EL (cell line): Measurements from ENCODE around the gene CNOT11.
"Not testable (repeated sequence)": the region's sequence is repeated elsewhere in the genome, so short reads cannot be mapped to it uniquely, and the experiment has no call there.

Source experiments
- DNase-seq: peaks from one replicate; pipeline ENCODE4 v3.0.0-alpha.2; 2016

Gene CNOT11

GRCh38 chr2:101252408-101253012 lies at the start of gene CNOT11:
Gene CNOT11 (plus strand): TSS chr2:101252886. CDS start chr2:101252965, 79 bp downstream.
- peak; percentile 98 for DNase-seq

- peak; percentile 9 for DNase-seq
Measured at GRCh38 chr2:101204400-101205115, 48.1 kb upstream of the CNOT11 start.

DNA sequence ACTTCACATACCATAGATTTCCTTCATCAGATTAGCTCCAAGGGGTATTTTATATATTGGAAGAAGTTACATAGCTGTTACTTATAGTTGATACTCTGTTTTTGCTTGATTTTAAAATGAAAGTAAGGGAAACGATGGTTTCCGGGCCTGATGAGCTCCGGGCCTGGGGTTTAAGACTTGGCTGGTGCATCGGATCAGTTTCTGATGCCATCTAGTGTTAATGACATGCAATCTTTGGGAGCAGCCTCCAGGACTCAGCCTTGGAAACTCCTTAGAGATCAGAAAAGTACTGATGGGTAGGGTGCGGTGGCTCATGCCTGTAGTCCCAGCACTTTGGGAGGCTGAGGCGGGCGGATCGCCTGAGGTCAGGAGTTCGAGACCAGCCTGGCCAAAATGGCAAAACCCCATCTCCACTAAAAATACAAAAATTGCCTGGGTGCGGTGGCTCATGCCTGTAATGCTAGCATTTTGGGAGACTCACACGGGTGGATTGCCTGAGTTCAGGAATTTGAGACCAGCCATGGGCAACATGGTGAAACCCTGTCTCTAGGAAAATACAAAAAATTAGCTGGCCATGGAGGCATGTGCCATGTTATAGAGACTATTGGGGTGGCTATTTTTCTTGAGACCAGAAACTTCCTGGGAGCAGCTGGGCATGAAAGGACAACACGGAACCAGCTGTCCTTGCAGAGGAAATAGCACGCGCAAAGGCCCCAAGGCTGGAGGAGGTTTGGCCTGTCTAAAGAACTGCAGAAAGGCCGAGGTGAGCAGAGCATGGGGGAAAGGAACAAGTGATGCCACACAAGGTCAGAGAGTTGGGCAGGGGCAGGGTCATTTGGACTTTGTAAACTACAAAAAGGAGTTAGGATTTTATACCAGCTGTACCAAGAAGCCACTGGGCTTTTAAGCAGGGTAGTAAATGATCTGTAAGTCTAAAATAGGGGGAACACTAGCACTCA lies 46.9 kb upstream of the CNOT11 start:
- peak; percentile 88 for DNase-seq

GRCh38 chr2:101208830-101209229 lies 43.9 kb upstream of the CNOT11 start:
- no peak for DNase-seq

GRCh38 chr2:101219246-101219645 lies 33.4 kb upstream of the CNOT11 start:
- no peak for DNase-seq

GRCh38 chr2:101220091-101220490 lies 32.6 kb upstream of the CNOT11 start:
- DNase-seq: not testable (repeated sequence)

GRCh38 chr2:101223814-101224231 lies 28.9 kb upstream of the CNOT11 start:
- peak; percentile 30 for DNase-seq

GRCh38 chr2:101230541-101231001 lies 22.1 kb upstream of the CNOT11 start:
- DNase-seq: peak; percentile 21

GRCh38 chr2:101231240-101231639 lies 21.4 kb upstream of the CNOT11 start:
- DNase-seq: no peak

GRCh38 chr2:101231937-101232730 lies 20.6 kb upstream of the CNOT11 start:
- DNase-seq: no peak

- DNase-seq: no peak
Measured at GRCh38 chr2:101232770-101233169, 19.9 kb upstream of the CNOT11 start.

- DNase-seq: no peak
Measured at GRCh38 chr2:101234169-101234938, 18.3 kb upstream of the CNOT11 start.

- not testable (repeated sequence) for DNase-seq
Measured at GRCh38 chr2:101235956-101236355, 16.7 kb upstream of the CNOT11 start.

- DNase-seq: not testable (repeated sequence)
Measured at GRCh38 chr2:101237944-101238343, 14.7 kb upstream of the CNOT11 start.

- DNase-seq: no peak
Measured at GRCh38 chr2:101238930-101239759, 13.5 kb upstream of the CNOT11 start.

DNA sequence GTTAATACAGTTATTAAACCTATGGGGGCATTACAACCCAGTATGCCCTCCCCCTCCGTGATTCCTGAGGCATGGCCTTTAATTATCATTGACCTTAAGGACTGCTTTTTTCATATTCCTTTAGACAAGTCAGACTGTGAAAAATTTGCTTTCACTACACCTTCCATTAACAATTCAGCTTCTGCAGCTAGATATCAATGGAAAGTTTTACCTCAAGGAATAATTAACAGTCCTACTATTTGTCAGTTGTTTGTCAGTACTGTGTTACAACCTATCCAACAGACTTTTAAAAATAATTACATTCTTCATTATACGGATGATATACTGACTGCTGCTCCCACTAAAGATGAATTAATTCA lies 12.9 kb upstream of the CNOT11 start:
- not testable (repeated sequence) for DNase-seq

DNA sequence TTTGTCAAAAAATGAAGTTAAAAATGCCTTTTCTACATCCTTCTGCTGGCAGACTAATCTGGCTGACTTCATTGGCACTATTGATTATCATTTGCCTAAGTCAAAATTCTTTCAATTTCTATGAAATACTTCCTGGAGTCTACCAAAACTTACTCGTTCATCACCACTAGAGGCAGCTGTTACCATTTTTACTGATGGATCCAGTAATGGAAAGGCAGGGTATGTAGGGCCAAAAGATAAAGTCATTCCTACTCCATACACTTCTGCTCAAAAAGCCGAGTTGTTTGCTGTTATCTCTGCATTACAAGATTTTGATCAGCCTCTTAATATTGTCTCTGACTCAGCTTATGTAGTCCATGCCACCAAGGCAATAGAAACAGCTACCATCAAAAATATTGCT lies 12.0 kb upstream of the CNOT11 start:
- DNase-seq: peak; percentile 24

- no peak for DNase-seq
Measured at GRCh38 chr2:101241158-101241557, 11.5 kb upstream of the CNOT11 start.

DNA sequence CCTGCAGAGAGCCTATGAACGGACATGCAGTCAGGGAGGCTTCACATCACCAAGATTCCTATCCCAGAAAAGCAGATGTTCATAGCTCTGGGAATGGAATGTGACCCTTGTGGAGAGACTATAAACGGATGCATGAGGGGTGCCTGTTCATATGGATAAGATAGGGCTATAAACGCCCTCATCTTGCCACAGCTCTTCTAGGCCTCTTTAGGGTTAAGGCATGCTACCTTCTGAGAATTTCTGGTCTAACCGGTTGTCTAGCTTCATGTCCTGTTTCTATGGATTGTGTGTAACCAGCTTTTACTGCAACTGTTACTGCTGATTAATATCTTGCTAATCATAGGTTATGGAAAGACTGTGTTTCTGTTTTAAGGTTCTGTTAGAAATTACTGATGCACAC lies 8.3 kb upstream of the CNOT11 start:
- DNase-seq: not testable (repeated sequence)

DNA sequence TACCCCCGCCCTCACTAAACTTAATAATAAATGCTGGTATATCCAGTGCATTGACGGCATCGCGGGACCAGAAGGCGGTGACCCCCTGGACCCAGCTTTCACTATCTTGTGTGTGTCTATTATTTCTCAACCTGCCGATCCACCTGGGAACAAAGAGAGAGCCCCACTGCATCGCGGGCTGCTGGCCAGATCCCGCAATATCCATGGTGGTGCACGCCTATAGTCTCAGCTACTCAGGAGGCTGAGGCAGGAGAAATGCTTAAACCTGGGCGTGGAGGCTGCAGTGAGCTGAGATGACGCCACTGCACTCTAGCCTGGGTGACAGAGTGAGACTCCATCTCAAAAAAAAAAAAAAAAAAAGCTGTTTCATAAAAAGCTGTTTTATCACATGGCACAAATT lies 7.8 kb upstream of the CNOT11 start:
- not testable (repeated sequence) for DNase-seq

GRCh38 chr2:101245468-101245867 lies 7.2 kb upstream of the CNOT11 start:
- not testable (repeated sequence) for DNase-seq
